D721Med (cell line): ENCODE measurements around the gene CEBPB.

Experiments
- DNase-seq: peaks from one replicate; pipeline ENCODE4 v3.0.0; 2011; ENCODE audit warnings: low spot score; ENCODE audit not compliant: insufficient read length
- FAIRE-seq: peaks from 2 replicates; lab custom pipeline; 2011; peaks lifted over from hg19 to GRCh38; lab: Jason Lieb, UNC
- CTCF ChIP-seq: IDR thresholded peaks from 2 replicates; pipeline ENCODE4 v1.5.1; 2012; ENCODE audit warnings: mild to moderate bottlenecking, control low read depth; ENCODE audit not compliant: insufficient read depth; ENCODE audit errors: missing control alignments

The CEBPB gene

DNA sequence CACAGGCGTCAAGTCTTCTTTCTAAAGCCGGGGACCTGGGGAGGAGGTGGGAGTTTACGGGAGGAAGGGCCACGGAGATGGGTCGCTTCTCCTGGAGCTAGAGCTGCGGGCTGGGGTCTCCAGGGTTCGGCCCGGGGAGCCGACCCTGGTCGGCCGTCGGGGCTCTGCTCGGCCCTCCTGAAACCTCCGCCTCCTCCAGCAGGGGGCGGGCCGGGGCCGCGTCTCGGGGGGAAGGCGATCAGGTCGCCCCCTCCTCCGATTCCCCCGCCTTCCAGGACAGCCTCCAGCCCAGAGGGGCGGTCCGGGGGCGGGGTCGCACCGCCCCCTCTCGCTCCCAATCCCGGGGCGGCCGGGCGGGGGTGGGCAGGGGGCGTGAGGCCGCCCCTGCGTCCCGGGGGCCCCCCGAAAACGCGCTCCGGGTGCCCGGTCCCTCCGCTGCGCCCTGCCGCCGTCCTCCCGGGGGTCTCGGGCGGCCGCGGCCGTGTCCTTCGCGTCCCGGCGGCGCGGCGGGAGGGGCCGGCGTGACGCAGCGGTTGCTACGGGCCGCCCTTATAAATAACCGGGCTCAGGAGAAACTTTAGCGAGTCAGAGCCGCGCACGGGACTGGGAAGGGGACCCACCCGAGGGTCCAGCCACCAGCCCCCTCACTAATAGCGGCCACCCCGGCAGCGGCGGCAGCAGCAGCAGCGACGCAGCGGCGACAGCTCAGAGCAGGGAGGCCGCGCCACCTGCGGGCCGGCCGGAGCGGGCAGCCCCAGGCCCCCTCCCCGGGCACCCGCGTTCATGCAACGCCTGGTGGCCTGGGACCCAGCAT, at the start of gene CEBPB:
Gene CEBPB, plus strand, starts transcription at position 580 of the 814 bp plus-strand sequence. Its CDS starts 204 bp downstream, at position 784.
- DNase-seq (peak; percentile 73), FAIRE-seq (no peak)
- TF ChIP-seq CTCF: peak; percentile 58

- DNase-seq (no peak), FAIRE-seq (no peak)
- TF ChIP-seq CTCF: no peak
Measured at GRCh38 chr20:50141018-50141675, 49.5 kb upstream of the CEBPB start.

GRCh38 chr20:50141811-50142561, 48.6 kb upstream of the CEBPB start:
- FAIRE-seq: no peak

GRCh38 chr20:50142812-50143211, 47.8 kb upstream of the CEBPB start:
- TF ChIP-seq CTCF: no peak
- FAIRE-seq (no peak), DNase-seq (no peak)

More at GRCh38 chr20:50141811-50142561, 48.6 kb upstream of the CEBPB start:
- no peak for TF ChIP-seq CTCF
- no peak for DNase-seq

- no peak for DNase-seq
- no peak for FAIRE-seq
- TF ChIP-seq CTCF: no peak
Measured at GRCh38 chr20:50144362-50144761, 46.3 kb upstream of the CEBPB start.

DNA sequence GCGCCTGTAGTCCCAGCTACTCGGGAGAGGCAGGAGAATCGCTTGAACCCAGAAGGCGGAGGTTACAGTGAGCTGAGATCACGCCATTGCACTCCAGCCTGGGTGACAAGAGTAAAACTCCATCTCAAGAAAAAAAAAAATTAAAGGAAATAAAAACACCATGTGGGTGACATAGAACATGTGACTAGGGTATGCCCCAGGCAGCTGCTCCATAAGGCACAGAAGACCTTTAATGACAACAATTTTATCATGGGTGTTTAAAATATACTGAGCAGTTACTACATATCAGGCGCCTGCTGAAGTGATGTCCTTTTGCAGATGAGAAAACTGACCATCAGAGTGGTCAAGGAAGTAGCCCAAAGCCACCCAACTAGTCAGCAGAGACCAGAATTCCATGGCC, 45.1 kb upstream of the CEBPB start:
- FAIRE-seq: no peak
- DNase-seq: no peak
- TF ChIP-seq CTCF: no peak
